Measurements from ENCODE around the gene SLC43A1. TPM values are rescaled to one million over a fixed set of nuclear protein-coding genes. Genes with fewer than 3 reads are reported as not detected.

Gene SLC43A1
- total and polyA plus RNA-seq, 4 donors: 85.6 to 171 (median 107) TPM

- WGBS: 63% methylated on average over 3 of the region's 3 CpGs
- Histone ChIP-seq H3K27me3 (ENCODE audit: control insufficient read depth in 4 of 4, insufficient read depth in 4 of 4, low read length in 3 of 4) (no peaks in the 10 kb centered on the region), H3K9me3 (ENCODE audit: control insufficient read depth in 4 of 4, low read length in 3 of 4) (no peaks in the 10 kb centered on the region), H3K36me3 (ENCODE audit: control insufficient read depth in 4 of 4, insufficient read depth in 3 of 4, low read depth in 1 of 4, low read length in 3 of 4) (peaks cover 0 to 3% (median 0%) of the 10 kb centered on the region in 4 donors), H3K4me1 (ENCODE audit: control insufficient read depth in 4 of 4, insufficient read depth in 4 of 4, low read length in 3 of 4) (peaks cover 13 to 41% (median 37%) of the 10 kb centered on the region in 4 donors), H3K27ac (ENCODE audit: low read depth in 1 of 2, low read length in 2 of 2) (no peak overlapping the region), H3K9ac (ENCODE audit: low read depth in 1 of 2, low read length in 2 of 2) (no peak overlapping the region), H3K4me3 (ENCODE audit: low read depth in 1 of 3, low read length in 3 of 3) (no peak overlapping the region)
- no peak for DNase-seq (ENCODE audit: low spot score)
- TF ChIP-seq, protein P1, sequence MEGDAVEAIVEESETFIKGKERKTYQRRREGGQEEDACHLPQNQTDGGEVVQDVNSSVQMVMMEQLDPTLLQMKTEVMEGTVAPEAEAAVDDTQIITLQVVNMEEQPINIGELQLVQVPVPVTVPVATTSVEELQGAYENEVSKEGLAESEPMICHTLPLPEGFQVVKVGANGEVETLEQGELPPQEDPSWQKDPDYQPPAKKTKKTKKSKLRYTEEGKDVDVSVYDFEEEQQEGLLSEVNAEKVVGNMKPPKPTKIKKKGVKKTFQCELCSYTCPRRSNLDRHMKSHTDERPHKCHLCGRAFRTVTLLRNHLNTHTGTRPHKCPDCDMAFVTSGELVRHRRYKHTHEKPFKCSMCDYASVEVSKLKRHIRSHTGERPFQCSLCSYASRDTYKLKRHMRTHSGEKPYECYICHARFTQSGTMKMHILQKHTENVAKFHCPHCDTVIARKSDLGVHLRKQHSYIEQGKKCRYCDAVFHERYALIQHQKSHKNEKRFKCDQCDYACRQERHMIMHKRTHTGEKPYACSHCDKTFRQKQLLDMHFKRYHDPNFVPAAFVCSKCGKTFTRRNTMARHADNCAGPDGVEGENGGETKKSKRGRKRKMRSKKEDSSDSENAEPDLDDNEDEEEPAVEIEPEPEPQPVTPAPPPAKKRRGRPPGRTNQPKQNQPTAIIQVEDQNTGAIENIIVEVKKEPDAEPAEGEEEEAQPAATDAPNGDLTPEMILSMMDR (IDR thresholded peaks at IDR 0.05; ENCODE audit: low read depth, low read length, missing input control): peak; percentile 3
- TF ChIP-seq, protein P2, sequence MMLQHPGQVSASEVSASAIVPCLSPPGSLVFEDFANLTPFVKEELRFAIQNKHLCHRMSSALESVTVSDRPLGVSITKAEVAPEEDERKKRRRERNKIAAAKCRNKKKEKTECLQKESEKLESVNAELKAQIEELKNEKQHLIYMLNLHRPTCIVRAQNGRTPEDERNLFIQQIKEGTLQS (IDR thresholded peaks at IDR 0.05): no peak
- peak in 1 of 2 donors; percentile 19 for TF ChIP-seq RAD21 (IDR thresholded peaks at IDR 0.05)
Measured at GRCh38 chr11:57462597-57462996, 52.9 kb downstream of the SLC43A1 start.

GRCh38 chr11:57461841-57462489, 53.5 kb downstream of the SLC43A1 start:
- H3K9ac ChIP-seq (ENCODE audit: low read depth in 1 of 2, low read length in 2 of 2): no peak overlapping the region
- no peaks in the 10 kb centered on the region for H3K9me3 ChIP-seq (ENCODE audit: control insufficient read depth in 4 of 4, low read length in 3 of 4)
- no peak overlapping the region for H3K4me3 ChIP-seq (ENCODE audit: low read depth in 1 of 3, low read length in 3 of 3)
- DNase-seq (ENCODE audit: low spot score): no peak
- TF ChIP-seq GABPA (IDR thresholded peaks at IDR 0.05 in 1 of 2, conservative IDR thresholded peaks at IDR 0.05 in 1 of 2) (no peak), FOXA2 (IDR thresholded peaks at IDR 0.05) (no peak), NR2F2 (IDR thresholded peaks at IDR 0.05) (no peak), JUND (IDR thresholded peaks at IDR 0.05) (no peak)
- TF ChIP-seq, protein P1 (IDR thresholded peaks at IDR 0.05; ENCODE audit: low read depth, low read length, missing input control): no peak
- no peaks in the 10 kb centered on the region for H3K27me3 ChIP-seq (ENCODE audit: control insufficient read depth in 4 of 4, insufficient read depth in 4 of 4, low read length in 3 of 4)
- WGBS: 76% methylated on average over 16 of the region's 16 CpGs
- H3K4me1 ChIP-seq (ENCODE audit: control insufficient read depth in 4 of 4, insufficient read depth in 4 of 4, low read length in 3 of 4): peaks cover 14 to 46% (median 42%) of the 10 kb centered on the region in 4 donors
- no peak overlapping the region for H3K27ac ChIP-seq (ENCODE audit: low read depth in 1 of 2, low read length in 2 of 2)
- H3K36me3 ChIP-seq (ENCODE audit: control insufficient read depth in 4 of 4, insufficient read depth in 3 of 4, low read depth in 1 of 4, low read length in 3 of 4): peaks cover 0 to 3% (median 0%) of the 10 kb centered on the region in 4 donors

DNA sequence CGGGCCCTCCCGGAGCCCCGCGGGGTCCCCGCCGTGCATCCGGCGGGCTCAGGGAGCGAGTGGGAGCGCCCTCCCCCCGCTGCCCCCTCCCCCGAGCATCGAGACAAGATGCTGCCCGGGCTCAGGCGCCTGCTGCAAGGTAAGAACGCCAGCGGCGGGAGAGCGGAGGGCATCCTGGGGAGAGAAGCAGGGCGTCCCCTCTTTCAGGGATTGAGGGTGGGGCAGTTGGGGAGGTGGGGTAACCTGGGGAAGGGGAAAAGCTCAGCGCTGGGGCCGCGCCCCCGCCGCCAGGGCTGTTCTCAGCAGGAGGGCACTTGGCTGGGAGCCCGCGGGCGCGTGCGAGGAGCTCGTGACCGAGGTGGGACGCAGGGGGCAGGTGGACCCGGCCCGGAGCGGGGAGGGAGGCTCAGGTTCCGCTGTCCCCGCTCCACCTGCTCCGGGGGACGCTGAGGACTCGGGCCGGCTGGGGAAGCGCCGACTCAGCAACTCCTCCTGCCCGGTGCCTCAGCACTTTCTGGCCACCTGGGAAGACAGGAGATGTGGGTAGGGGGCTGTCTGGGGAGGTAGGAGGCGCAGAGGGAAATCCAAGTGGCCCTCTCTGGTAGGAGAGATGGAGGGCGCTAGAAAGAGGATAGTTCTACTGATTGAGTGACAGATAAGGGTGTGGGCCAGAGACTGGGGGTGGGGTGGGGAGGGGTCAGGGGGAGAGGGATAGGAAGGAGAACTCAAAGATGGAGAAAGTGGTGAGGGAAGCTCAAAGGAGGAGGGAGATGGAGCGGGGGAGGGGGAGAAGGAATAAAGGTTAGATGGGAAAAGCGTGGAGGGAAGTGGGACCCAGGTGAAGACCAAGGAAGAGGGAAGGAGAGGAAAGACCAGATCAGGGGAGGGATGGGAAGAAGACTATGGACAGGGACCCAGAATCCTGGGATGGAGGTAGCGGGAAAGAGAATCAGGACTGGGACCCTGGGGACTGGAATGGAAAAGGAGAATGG, 54.4 kb downstream of the SLC43A1 start:
- peak overlapping the region; percentile 7 to 77 (median 41) for H3K4me3 ChIP-seq (ENCODE audit: low read depth in 1 of 3, low read length in 3 of 3)
- H3K36me3 ChIP-seq (ENCODE audit: control insufficient read depth in 4 of 4, insufficient read depth in 3 of 4, low read depth in 1 of 4, low read length in 3 of 4): peaks cover 0 to 3% (median 0%) of the 10 kb centered on the region in 4 donors
- peak overlapping the region in 1 of 2 donors; percentile 19 for H3K27ac ChIP-seq (ENCODE audit: low read depth in 1 of 2, low read length in 2 of 2)
- H3K9me3 ChIP-seq (ENCODE audit: control insufficient read depth in 4 of 4, low read length in 3 of 4): no peaks in the 10 kb centered on the region
- no peak overlapping the region for H3K9ac ChIP-seq (ENCODE audit: low read depth in 1 of 2, low read length in 2 of 2)
- no peak for DNase-seq (ENCODE audit: low spot score)
- H3K4me1 ChIP-seq (ENCODE audit: control insufficient read depth in 4 of 4, insufficient read depth in 4 of 4, low read length in 3 of 4): peaks cover 14 to 49% (median 45%) of the 10 kb centered on the region in 4 donors
- WGBS: 7% methylated on average over 50 of the region's 50 CpGs
- no peaks in the 10 kb centered on the region for H3K27me3 ChIP-seq (ENCODE audit: control insufficient read depth in 4 of 4, insufficient read depth in 4 of 4, low read length in 3 of 4)
- TF ChIP-seq, protein P2 (IDR thresholded peaks at IDR 0.05): no peak
- TF ChIP-seq TAF1 (conservative IDR thresholded peaks at IDR 0.05) (no peak), REST (IDR thresholded peaks at IDR 0.05) (no peak), HNF4G (IDR thresholded peaks at IDR 0.05) (no peak), YY1 (IDR thresholded peaks at IDR 0.05) (no peak), MAX (IDR thresholded peaks at IDR 0.05) (no peak), ZBTB33 (IDR thresholded peaks at IDR 0.05) (no peak)

All from liver (tissue), 9 donors.